Measurements from ENCODE around the gene AGFG2.

DNA sequence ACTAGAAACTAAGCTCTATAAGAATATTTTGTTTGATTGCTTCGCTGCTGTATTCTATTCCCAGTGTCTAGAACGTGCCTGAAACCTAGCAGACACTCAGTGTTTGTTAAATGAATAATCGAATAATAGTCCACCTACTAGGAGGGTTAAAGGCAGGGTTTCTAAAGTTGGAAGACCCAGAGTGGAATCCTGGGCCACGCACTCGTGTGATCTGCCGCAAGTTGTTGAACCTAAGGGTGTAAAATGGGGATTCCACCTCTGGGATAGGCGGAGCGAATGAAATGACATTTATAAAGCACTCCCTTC, 702 bp upstream of the AGFG2 start:
- TF ChIP-seq POLR2A (IDR thresholded peaks at IDR 0.05) = no peak
- no peak for TF ChIP-seq CTCF (IDR thresholded peaks at IDR 0.05)
